ENCODE measurements around the gene KIF13A.
"Not testable (repeated sequence)": the region's sequence is repeated elsewhere in the genome, so short reads cannot be mapped to it uniquely, and the experiment has no call there.

Gene KIF13A

GRCh38 chr6:17847203-17847760 lies 140.2 kb downstream of the KIF13A start:
- Histone ChIP-seq H3K4me1 (ENCODE audit: control insufficient read depth, insufficient read depth, low read length) (peaks cover 5% of the 10 kb centered on the region), H3K9me3 (replicated peaks; ENCODE audit: low read length) (no peaks in the 10 kb centered on the region), H3K9ac (ENCODE audit: low read depth, low read length) (no peak overlapping the region), H3K4me3 (ENCODE audit: low read length) (no peak overlapping the region), H3K27me3 (ENCODE audit: control insufficient read depth, insufficient read depth, low read length) (no peaks in the 10 kb centered on the region), H3K36me3 (ENCODE audit: insufficient read depth, low read length) (peaks cover 47% of the 10 kb centered on the region), H3K4me2 (ENCODE audit: low read length) (no peak overlapping the region)

- Histone ChIP-seq H3K4me2 (ENCODE audit: low read length) (no peak overlapping the region), H3K9me3 (replicated peaks; ENCODE audit: low read length) (no peaks in the 10 kb centered on the region), H3K36me3 (ENCODE audit: insufficient read depth, low read length) (peaks cover 47% of the 10 kb centered on the region), H3K4me1 (ENCODE audit: control insufficient read depth, insufficient read depth, low read length) (peaks cover 4% of the 10 kb centered on the region), H3K4me3 (ENCODE audit: low read length) (no peak overlapping the region), H3K27me3 (ENCODE audit: control insufficient read depth, insufficient read depth, low read length) (no peaks in the 10 kb centered on the region), H3K9ac (ENCODE audit: low read depth, low read length) (no peak overlapping the region)
Measured at GRCh38 chr6:17846762-17847161, 140.7 kb downstream of the KIF13A start.

GRCh38 chr6:17845598-17845997 lies 141.8 kb downstream of the KIF13A start:
- H3K4me1 ChIP-seq (ENCODE audit: control insufficient read depth, insufficient read depth, low read length), result no peaks in the 10 kb centered on the region
- no peak overlapping the region for H3K4me2 ChIP-seq (ENCODE audit: low read length)
- no peak overlapping the region for H3K9ac ChIP-seq (ENCODE audit: low read depth, low read length)
- no peaks in the 10 kb centered on the region for H3K27me3 ChIP-seq (ENCODE audit: control insufficient read depth, insufficient read depth, low read length)
- H3K9me3 ChIP-seq (replicated peaks; ENCODE audit: low read length), result no peaks in the 10 kb centered on the region
- no peak overlapping the region for H3K4me3 ChIP-seq (ENCODE audit: low read length)
- peaks cover 43% of the 10 kb centered on the region for H3K36me3 ChIP-seq (ENCODE audit: insufficient read depth, low read length)

- not testable (repeated sequence) for H3K4me2 ChIP-seq (ENCODE audit: low read length); H3K9me3 ChIP-seq (replicated peaks; ENCODE audit: low read length); H3K4me3 ChIP-seq (ENCODE audit: low read length); H3K9ac ChIP-seq (ENCODE audit: low read depth, low read length); H3K27me3 ChIP-seq (ENCODE audit: control insufficient read depth, insufficient read depth, low read length); H3K4me1 ChIP-seq (ENCODE audit: control insufficient read depth, insufficient read depth, low read length)
- peaks cover 37% of the 10 kb centered on the region for H3K36me3 ChIP-seq (ENCODE audit: insufficient read depth, low read length)
Measured at GRCh38 chr6:17844967-17845366, 142.5 kb downstream of the KIF13A start.

- H3K36me3 ChIP-seq (ENCODE audit: insufficient read depth, low read length), result peaks cover 24% of the 10 kb centered on the region
- no peaks in the 10 kb centered on the region for H3K27me3 ChIP-seq (ENCODE audit: control insufficient read depth, insufficient read depth, low read length)
- no peaks in the 10 kb centered on the region for H3K4me1 ChIP-seq (ENCODE audit: control insufficient read depth, insufficient read depth, low read length)
- no peaks in the 10 kb centered on the region for H3K9me3 ChIP-seq (replicated peaks; ENCODE audit: low read length)
- H3K4me3 ChIP-seq (ENCODE audit: low read length), result no peak overlapping the region
- H3K4me2 ChIP-seq (ENCODE audit: low read length), result no peak overlapping the region
- H3K9ac ChIP-seq (ENCODE audit: low read depth, low read length), result no peak overlapping the region
Measured at GRCh38 chr6:17842934-17843821, 144.3 kb downstream of the KIF13A start.

- Histone ChIP-seq H3K4me2 (ENCODE audit: low read length) (no peak overlapping the region), H3K4me3 (ENCODE audit: low read length) (no peak overlapping the region), H3K36me3 (ENCODE audit: insufficient read depth, low read length) (peaks cover 22% of the 10 kb centered on the region), H3K27me3 (ENCODE audit: control insufficient read depth, insufficient read depth, low read length) (no peaks in the 10 kb centered on the region), H3K9ac (ENCODE audit: low read depth, low read length) (no peak overlapping the region), H3K9me3 (replicated peaks; ENCODE audit: low read length) (no peaks in the 10 kb centered on the region), H3K4me1 (ENCODE audit: control insufficient read depth, insufficient read depth, low read length) (no peaks in the 10 kb centered on the region)
Measured at GRCh38 chr6:17842014-17842776, 145.2 kb downstream of the KIF13A start.

- H3K36me3 ChIP-seq (ENCODE audit: insufficient read depth, low read length), result peaks cover 26% of the 10 kb centered on the region
Measured at GRCh38 chr6:17839513-17840223, 147.8 kb downstream of the KIF13A start.

GRCh38 chr6:17836293-17836692 lies 151.1 kb downstream of the KIF13A start:
- H3K27me3 ChIP-seq (ENCODE audit: control insufficient read depth, insufficient read depth, low read length), result no peaks in the 10 kb centered on the region
- H3K4me3 ChIP-seq (ENCODE audit: low read length), result no peak overlapping the region
- H3K36me3 ChIP-seq (ENCODE audit: insufficient read depth, low read length), result peaks cover 21% of the 10 kb centered on the region

More at GRCh38 chr6:17839513-17840223, 147.8 kb downstream of the KIF13A start:
- H3K9me3 ChIP-seq (replicated peaks; ENCODE audit: low read length), result no peaks in the 10 kb centered on the region
- H3K4me2 ChIP-seq (ENCODE audit: low read length), result no peak overlapping the region
- no peaks in the 10 kb centered on the region for H3K27me3 ChIP-seq (ENCODE audit: control insufficient read depth, insufficient read depth, low read length)
- no peak overlapping the region for H3K9ac ChIP-seq (ENCODE audit: low read depth, low read length)
- H3K4me1 ChIP-seq (ENCODE audit: control insufficient read depth, insufficient read depth, low read length), result no peaks in the 10 kb centered on the region
- H3K4me3 ChIP-seq (ENCODE audit: low read length), result no peak overlapping the region

GRCh38 chr6:17835784-17836183 lies 151.7 kb downstream of the KIF13A start:
- peaks cover 27% of the 10 kb centered on the region for H3K36me3 ChIP-seq (ENCODE audit: insufficient read depth, low read length)
- H3K4me3 ChIP-seq (ENCODE audit: low read length), result no peak overlapping the region
- no peak overlapping the region for H3K9ac ChIP-seq (ENCODE audit: low read depth, low read length)
- H3K4me1 ChIP-seq (ENCODE audit: control insufficient read depth, insufficient read depth, low read length), result peaks cover 6% of the 10 kb centered on the region
- H3K9me3 ChIP-seq (replicated peaks; ENCODE audit: low read length), result no peaks in the 10 kb centered on the region
- H3K27me3 ChIP-seq (ENCODE audit: control insufficient read depth, insufficient read depth, low read length), result no peaks in the 10 kb centered on the region
- H3K4me2 ChIP-seq (ENCODE audit: low read length), result no peak overlapping the region

More at GRCh38 chr6:17836293-17836692, 151.1 kb downstream of the KIF13A start:
- no peak overlapping the region for H3K4me2 ChIP-seq (ENCODE audit: low read length)
- no peaks in the 10 kb centered on the region for H3K9me3 ChIP-seq (replicated peaks; ENCODE audit: low read length)
- no peak overlapping the region for H3K9ac ChIP-seq (ENCODE audit: low read depth, low read length)
- H3K4me1 ChIP-seq (ENCODE audit: control insufficient read depth, insufficient read depth, low read length), result peaks cover 3% of the 10 kb centered on the region

- Histone ChIP-seq H3K36me3 (ENCODE audit: insufficient read depth, low read length) (peaks cover 47% of the 10 kb centered on the region), H3K9me3 (replicated peaks; ENCODE audit: low read length) (no peaks in the 10 kb centered on the region), H3K4me2 (ENCODE audit: low read length) (no peak overlapping the region), H3K9ac (ENCODE audit: low read depth, low read length) (no peak overlapping the region), H3K4me1 (ENCODE audit: control insufficient read depth, insufficient read depth, low read length) (peaks cover 6% of the 10 kb centered on the region), H3K27me3 (ENCODE audit: control insufficient read depth, insufficient read depth, low read length) (no peaks in the 10 kb centered on the region), H3K4me3 (ENCODE audit: low read length) (no peak overlapping the region)
Measured at GRCh38 chr6:17831135-17831534, 156.3 kb downstream of the KIF13A start.

GRCh38 chr6:17829905-17830304 lies 157.5 kb downstream of the KIF13A start:
- Histone ChIP-seq H3K4me2 (ENCODE audit: low read length) (no peak overlapping the region), H3K4me1 (ENCODE audit: control insufficient read depth, insufficient read depth, low read length) (peaks cover 6% of the 10 kb centered on the region), H3K4me3 (ENCODE audit: low read length) (no peak overlapping the region), H3K27me3 (ENCODE audit: control insufficient read depth, insufficient read depth, low read length) (no peaks in the 10 kb centered on the region), H3K9me3 (replicated peaks; ENCODE audit: low read length) (no peaks in the 10 kb centered on the region), H3K36me3 (ENCODE audit: insufficient read depth, low read length) (peaks cover 56% of the 10 kb centered on the region), H3K9ac (ENCODE audit: low read depth, low read length) (no peak overlapping the region)
